ENCODE data around the gene TIFAB. TPM values are rescaled to one million over a fixed set of nuclear protein-coding genes. Genes with fewer than 3 reads are reported as not detected.

The TIFAB gene
- polyA plus RNA-seq, 2 of the 4 experiments (the other 2 are of a cell fraction): not detected

DNA sequence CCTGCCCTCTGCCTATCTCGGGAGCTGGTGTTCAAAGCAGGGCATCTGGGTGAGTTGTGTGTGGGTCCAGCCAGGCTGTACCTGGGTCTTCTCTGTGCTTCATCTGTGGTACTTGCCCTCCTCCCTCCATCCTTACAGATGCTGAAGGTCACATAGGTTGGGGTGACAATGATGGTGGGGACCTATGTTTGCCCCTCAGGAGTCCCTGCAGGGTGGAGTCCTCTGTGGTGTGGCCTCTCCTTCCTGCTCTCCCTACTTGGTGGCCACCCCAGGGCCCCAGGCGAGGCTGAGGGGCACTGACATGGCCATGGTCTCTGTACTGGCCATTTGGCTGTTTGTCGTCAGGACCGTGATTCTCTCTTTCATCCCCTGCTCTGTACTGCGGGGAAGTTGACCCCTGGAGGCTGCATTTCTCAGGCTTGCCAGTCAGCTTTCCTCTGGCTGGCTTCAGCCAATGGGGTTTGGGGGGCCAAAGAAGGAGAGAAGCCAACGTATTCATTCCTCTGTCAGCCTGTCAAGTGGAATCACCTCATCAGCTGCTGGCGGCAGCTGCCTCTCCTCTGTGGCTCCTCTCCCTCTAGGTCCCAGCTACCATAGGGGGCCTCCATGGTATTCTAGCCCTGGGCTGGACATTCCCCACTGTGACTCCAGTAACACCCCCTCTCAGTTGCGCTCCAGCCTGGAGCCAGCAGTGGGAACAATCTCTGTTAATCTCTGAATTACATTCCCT lies 9.6 kb downstream of the TIFAB start (continued):
- no peak for TF ChIP-seq EHMT2 (IDR thresholded peaks at IDR 0.05; ENCODE audit: low read depth)

DNA sequence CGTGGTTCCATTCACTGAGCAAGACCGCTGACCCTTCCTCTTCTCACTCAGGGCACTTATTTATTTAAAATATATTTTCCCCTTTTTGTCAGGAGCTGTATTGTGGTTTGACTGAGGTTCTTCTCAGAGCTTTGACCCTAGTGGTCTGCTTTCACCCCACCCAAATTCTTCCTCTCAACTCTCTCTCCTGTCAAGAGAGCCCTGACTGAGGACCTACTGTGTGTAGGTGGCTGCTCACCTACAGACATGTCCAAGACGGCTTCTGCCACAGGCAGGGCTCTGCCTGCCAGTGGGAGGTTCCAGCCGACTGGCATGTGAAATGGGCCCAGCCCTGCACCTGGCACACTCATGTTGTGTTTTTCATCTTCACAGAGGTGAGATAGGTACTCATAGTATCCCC lies 10.2 kb downstream of the TIFAB start:
- H3K27ac ChIP-seq: no peak overlapping the region
- H3K9me3 ChIP-seq: no peaks in the 10 kb centered on the region
- TF ChIP-seq, protein P1, sequence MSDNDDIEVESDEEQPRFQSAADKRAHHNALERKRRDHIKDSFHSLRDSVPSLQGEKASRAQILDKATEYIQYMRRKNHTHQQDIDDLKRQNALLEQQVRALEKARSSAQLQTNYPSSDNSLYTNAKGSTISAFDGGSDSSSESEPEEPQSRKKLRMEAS (IDR thresholded peaks at IDR 0.05): no peak
- no peak for TF ChIP-seq MAFK (IDR thresholded peaks at IDR 0.05; ENCODE audit: partially characterized antibody)
- no peak for TF ChIP-seq GATA3 (IDR thresholded peaks at IDR 0.05; ENCODE audit: borderline replicate concordance)
- TF ChIP-seq SREBF2 (IDR thresholded peaks at IDR 0.05): no peak
- no peak for TF ChIP-seq ZNF302 (CRISPR knock-in tag; IDR thresholded peaks at IDR 0.05)
- TF ChIP-seq, protein P2, sequence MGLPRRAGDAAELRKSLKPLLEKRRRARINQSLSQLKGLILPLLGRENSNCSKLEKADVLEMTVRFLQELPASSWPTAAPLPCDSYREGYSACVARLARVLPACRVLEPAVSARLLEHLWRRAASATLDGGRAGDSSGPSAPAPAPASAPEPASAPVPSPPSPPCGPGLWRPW (IDR thresholded peaks at IDR 0.05): no peak
- TF ChIP-seq EHF (CRISPR knock-in tag; IDR thresholded peaks at IDR 0.05): no peak
- no peak for TF ChIP-seq MAZ (IDR thresholded peaks at IDR 0.05; ENCODE audit: borderline replicate concordance, low read depth, low read length)
- no peak for TF ChIP-seq RFX5 (IDR thresholded peaks at IDR 0.05)
- TF ChIP-seq, protein P3, sequence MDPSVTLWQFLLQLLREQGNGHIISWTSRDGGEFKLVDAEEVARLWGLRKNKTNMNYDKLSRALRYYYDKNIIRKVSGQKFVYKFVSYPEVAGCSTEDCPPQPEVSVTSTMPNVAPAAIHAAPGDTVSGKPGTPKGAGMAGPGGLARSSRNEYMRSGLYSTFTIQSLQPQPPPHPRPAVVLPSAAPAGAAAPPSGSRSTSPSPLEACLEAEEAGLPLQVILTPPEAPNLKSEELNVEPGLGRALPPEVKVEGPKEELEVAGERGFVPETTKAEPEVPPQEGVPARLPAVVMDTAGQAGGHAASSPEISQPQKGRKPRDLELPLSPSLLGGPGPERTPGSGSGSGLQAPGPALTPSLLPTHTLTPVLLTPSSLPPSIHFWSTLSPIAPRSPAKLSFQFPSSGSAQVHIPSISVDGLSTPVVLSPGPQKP (IDR thresholded peaks at IDR 0.05; ENCODE audit: low read depth, low read length): no peak
- TF ChIP-seq, protein P4, sequence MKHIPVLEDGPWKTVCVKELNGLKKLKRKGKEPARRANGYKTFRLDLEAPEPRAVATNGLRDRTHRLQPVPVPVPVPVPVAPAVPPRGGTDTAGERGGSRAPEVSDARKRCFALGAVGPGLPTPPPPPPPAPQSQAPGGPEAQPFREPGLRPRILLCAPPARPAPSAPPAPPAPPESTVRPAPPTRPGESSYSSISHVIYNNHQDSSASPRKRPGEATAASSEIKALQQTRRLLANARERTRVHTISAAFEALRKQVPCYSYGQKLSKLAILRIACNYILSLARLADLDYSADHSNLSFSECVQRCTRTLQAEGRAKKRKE (CRISPR knock-in tag; IDR thresholded peaks at IDR 0.05; ENCODE audit: low read depth): no peak
- no peak for TF ChIP-seq CHD2 (IDR thresholded peaks at IDR 0.05; ENCODE audit: low read length, partially characterized antibody)
- TF ChIP-seq RCOR1 (IDR thresholded peaks at IDR 0.05; ENCODE audit: low read depth, low read length): no peak
- TF ChIP-seq EHMT2 (IDR thresholded peaks at IDR 0.05; ENCODE audit: low read depth): no peak
- no peak for TF ChIP-seq NFE2L2 (conservative IDR thresholded peaks at IDR 0.05; ENCODE audit: low read length)
- no peak for TF ChIP-seq HOXB5 (CRISPR knock-in tag; IDR thresholded peaks at IDR 0.05)
- TF ChIP-seq, protein P5, sequence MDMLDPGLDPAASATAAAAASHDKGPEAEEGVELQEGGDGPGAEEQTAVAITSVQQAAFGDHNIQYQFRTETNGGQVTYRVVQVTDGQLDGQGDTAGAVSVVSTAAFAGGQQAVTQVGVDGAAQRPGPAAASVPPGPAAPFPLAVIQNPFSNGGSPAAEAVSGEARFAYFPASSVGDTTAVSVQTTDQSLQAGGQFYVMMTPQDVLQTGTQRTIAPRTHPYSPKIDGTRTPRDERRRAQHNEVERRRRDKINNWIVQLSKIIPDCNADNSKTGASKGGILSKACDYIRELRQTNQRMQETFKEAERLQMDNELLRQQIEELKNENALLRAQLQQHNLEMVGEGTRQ (IDR thresholded peaks at IDR 0.05): no peak
- no peak for TF ChIP-seq HEYL (CRISPR knock-in tag; IDR thresholded peaks at IDR 0.05)
- CTCF ChIA-PET: interaction anchor here (1.3 to 6.1 kb wide), 5 partner anchors 13 to 24 kb away, joined by 4 to 31 read pairs (median 12); no protein-coding TSS in a partner anchor
- 53% methylated on average over 4 of the region's 4 CpGs for WGBS (ENCODE audit: missing lambda C conversion rate)
- no peak overlapping the region for H3K4me3 ChIP-seq
- DNase-seq (ENCODE audit: low read depth in 1 of 2, low spot score in 1 of 2) (no peak), ATAC-seq (no peak), FAIRE-seq (no peak)
- POLR2A ChIA-PET: no interaction called here
- H3K4me2 ChIP-seq: no peak overlapping the region
- H3K4me1 ChIP-seq: no peaks in the 10 kb centered on the region

DNA sequence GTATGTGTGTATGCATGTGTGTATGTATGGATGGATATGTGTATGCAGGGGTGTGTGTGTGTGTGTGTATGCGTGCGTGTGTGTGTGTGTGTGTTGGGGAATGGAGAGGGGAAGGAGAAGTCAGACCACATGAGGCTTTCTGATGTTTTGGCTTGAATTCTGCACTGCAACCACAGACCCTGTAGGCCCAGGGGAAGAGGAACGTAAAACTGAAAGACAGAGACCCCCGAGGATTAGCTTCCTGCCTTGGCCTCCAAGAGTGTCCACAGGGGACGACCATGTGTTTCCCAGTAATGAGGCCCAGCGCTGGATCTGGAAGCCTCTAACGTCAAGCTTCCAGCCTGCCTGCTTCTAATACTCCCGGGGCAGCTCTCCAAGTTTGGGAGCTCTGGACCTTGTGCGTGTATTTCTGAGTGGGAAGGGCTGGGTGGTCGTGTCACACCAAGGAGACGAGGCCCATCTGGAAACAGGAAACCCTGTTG lies 10.8 kb downstream of the TIFAB start:
- no peak overlapping the region for H3K4me2 ChIP-seq
- H3K9me3 ChIP-seq: no peaks in the 10 kb centered on the region
- FAIRE-seq (no peak), ATAC-seq (no peak), DNase-seq (ENCODE audit: low read depth in 1 of 2, low spot score in 1 of 2) (no peak)
- H3K4me3 ChIP-seq: no peak overlapping the region
- CTCF ChIA-PET: interaction anchor here (1.3 to 6.1 kb wide), 5 partner anchors 13 to 24 kb away, joined by 4 to 31 read pairs (median 12); no protein-coding TSS in a partner anchor
- POLR2A ChIA-PET: no interaction called here
- TF ChIP-seq POLR2A (IDR thresholded peaks at IDR 0.05; ENCODE audit: low read length) (no peak), BHLHE40 (IDR thresholded peaks at IDR 0.05; ENCODE audit: low read depth, low read length) (no peak), ESRRA (IDR thresholded peaks at IDR 0.05; ENCODE audit: borderline replicate concordance, low read length) (no peak), EHF (CRISPR knock-in tag; IDR thresholded peaks at IDR 0.05) (no peak), FOSL2 (IDR thresholded peaks at IDR 0.05) (no peak), FOSL2 (CRISPR knock-in tag; IDR thresholded peaks at IDR 0.05) (no peak), EHMT2 (IDR thresholded peaks at IDR 0.05; ENCODE audit: low read depth) (no peak), ZNF302 (CRISPR knock-in tag; IDR thresholded peaks at IDR 0.05) (no peak), POLR2AphosphoS2 (conservative IDR thresholded peaks at IDR 0.05; ENCODE audit: low read length) (no peak), HDAC2 (IDR thresholded peaks at IDR 0.05) (no peak)
- TF ChIP-seq, protein P6, sequence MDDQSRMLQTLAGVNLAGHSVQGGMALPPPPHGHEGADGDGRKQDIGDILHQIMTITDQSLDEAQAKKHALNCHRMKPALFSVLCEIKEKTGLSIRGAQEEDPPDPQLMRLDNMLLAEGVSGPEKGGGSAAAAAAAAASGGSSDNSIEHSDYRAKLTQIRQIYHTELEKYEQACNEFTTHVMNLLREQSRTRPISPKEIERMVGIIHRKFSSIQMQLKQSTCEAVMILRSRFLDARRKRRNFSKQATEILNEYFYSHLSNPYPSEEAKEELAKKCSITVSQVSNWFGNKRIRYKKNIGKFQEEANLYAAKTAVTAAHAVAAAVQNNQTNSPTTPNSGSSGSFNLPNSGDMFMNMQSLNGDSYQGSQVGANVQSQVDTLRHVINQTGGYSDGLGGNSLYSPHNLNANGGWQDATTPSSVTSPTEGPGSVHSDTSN (IDR thresholded peaks at IDR 0.05): no peak
- TF ChIP-seq, protein P7, sequence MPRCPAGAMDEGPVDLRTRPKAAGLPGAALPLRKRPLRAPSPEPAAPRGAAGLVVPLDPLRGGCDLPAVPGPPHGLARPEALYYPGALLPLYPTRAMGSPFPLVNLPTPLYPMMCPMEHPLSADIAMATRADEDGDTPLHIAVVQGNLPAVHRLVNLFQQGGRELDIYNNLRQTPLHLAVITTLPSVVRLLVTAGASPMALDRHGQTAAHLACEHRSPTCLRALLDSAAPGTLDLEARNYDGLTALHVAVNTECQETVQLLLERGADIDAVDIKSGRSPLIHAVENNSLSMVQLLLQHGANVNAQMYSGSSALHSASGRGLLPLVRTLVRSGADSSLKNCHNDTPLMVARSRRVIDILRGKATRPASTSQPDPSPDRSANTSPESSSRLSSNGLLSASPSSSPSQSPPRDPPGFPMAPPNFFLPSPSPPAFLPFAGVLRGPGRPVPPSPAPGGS (IDR thresholded peaks at IDR 0.05): no peak
- TF ChIP-seq, protein P8, sequence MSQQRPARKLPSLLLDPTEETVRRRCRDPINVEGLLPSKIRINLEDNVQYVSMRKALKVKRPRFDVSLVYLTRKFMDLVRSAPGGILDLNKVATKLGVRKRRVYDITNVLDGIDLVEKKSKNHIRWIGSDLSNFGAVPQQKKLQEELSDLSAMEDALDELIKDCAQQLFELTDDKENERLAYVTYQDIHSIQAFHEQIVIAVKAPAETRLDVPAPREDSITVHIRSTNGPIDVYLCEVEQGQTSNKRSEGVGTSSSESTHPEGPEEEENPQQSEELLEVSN (IDR thresholded peaks at IDR 0.05; ENCODE audit: borderline replicate concordance, low read depth): no peak
- TF ChIP-seq, protein P1 (IDR thresholded peaks at IDR 0.05): no peak
- WGBS (ENCODE audit: missing lambda C conversion rate): 57% methylated on average over 10 of the region's 11 CpGs
- no peaks in the 10 kb centered on the region for H3K4me1 ChIP-seq
- no peak overlapping the region for H3K27ac ChIP-seq
